ENCODE data around the gene CDK4.
A peak's percentile ranks its signal among the peaks of the same experiment; 100 is the strongest.

The CDK4 gene

DNA sequence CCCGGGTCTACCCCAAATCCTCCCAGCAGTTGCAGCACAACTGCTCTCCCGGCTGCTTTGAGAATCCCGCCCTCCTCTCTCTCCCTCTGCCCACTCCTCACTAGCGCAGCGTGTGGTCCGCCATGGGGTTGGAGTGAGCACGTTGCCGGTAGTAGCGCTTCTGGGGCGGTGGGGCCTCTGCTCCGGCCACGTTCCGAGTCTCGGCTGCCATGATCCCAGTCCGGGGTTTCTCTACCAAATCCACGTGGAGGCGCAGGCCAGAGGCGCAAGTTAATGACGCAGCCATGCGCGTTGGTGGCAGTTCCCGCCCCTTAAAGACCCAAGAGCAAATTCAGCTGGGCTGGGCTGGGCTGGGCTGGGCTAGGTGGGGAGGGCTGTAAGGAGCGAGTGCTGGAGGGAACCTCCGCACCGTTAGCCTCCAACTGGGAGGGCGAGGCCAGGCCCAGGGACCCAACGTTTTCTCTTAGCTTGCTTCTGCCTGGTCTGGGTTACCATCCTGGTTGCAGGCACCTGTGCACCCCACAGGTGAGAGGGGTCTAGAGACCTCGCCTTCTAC, 19.8 kb upstream of the CDK4 start, which contains the start of gene METTL1:
Gene METTL1 (minus strand): TSS at position 233 of the 556 bp plus-strand sequence. CDS start 22 bp downstream, at position 211.
- DNase-seq: peak; percentile 98

DNA sequence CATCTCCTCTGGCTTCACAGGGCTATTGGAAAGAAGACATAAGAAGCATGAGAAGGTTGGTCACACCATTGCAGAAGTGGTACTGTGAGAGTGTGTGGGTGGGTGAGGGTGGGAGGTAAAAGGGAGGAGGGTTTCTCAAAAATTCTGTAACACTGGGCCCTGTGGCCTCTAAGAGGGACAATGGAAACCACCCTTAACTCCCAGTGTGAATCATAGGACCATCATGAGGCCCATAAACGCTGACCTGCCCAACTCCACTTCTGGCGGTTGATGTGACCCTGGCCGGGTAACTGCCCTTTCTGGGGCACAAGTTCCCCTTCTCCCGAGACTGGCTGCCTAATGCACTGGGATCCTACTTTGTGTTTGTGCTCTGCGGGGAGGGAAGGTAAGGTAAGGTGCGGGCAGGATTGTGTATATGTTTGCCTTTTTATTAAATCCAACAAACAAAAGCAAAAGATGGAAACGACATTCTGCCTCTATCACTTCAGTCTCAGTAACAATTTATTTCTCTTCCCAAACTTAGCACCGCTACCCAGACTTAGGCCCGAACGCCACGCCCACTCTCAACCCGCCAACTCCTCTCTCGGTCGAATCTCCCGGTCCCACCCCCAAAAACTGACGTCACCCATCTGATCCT, 19.2 kb upstream of the CDK4 start:
- DNase-seq: peak; percentile 93

DNA sequence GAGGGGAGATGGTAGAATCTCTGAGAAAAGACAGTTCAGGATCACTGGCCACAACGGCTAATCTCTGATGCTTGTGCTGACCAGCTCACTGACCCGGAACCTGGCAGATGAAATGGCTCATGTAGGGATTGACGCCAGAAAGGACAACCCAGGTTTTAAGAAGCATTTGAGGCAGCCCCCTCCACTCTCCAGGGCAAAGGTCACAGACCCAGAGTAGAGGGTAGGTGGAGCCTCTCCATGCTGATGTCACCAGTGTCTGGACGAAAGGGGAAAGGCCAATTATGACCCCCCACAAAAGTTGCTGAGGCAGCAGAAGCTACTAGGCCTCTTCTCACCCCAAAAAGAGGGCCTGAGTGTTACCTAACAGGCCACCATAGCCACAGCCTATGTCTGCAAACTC, 18.6 kb upstream of the CDK4 start:
- no peak for DNase-seq

DNA sequence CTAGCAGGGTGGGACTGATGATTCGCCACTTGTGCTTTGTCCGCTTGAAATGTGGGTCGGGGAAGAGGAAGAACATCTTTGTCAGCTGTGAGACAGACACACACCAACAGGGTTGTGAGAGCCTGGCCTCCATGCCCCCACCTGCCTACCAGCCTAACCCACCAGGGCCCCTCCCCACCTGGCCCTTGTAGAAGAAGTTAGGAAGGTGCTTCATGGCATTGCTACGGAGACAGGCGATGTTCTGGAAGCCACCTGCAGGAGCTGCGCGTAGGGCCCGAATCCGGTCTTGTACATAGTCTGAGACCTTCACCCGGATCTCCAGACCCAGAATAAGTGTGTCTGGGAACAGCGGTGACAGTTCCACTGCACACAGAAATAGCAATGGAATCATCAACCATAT, 17.5 kb upstream of the CDK4 start:
- DNase-seq: no peak

DNA sequence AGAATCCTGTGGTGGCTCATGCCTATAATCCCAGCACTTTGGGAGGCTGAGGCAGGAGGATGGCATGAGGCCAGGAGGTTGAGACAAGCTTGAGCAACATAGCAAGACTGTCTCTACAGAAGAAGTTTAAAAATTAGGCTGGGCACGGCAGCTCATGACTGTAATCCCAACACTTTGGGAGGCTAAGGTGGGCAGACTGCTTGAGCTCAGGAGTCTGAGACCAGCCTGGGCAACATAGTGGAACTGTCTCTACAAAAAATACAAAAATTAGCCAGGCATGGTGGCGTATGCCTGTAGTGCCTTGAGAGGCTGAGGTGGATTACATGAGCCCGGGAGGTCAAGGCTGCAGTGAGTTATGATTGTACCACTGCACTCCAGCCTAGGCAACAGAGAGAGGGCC, 15.8 kb upstream of the CDK4 start:
- no peak for DNase-seq

DNA sequence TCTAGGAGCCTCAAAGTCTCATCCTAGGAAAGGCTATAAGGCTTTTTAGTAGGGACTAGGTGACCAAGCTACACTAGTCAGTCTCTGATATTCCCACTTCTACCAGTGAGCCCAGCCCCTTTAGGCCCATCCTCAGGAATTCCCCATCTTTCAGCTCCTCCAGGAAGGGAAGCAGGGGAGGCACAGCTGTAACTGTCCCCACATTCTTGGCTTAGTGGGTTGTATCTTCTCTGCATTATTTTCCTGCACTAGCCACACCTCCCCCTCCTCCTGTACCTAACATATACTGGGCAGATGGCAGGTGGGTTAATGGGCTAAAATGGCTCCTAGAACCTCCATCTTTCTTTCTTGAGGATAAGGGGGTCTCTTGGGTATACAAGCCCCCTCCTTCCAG, 15.2 kb upstream of the CDK4 start:
- DNase-seq: no peak

DNA sequence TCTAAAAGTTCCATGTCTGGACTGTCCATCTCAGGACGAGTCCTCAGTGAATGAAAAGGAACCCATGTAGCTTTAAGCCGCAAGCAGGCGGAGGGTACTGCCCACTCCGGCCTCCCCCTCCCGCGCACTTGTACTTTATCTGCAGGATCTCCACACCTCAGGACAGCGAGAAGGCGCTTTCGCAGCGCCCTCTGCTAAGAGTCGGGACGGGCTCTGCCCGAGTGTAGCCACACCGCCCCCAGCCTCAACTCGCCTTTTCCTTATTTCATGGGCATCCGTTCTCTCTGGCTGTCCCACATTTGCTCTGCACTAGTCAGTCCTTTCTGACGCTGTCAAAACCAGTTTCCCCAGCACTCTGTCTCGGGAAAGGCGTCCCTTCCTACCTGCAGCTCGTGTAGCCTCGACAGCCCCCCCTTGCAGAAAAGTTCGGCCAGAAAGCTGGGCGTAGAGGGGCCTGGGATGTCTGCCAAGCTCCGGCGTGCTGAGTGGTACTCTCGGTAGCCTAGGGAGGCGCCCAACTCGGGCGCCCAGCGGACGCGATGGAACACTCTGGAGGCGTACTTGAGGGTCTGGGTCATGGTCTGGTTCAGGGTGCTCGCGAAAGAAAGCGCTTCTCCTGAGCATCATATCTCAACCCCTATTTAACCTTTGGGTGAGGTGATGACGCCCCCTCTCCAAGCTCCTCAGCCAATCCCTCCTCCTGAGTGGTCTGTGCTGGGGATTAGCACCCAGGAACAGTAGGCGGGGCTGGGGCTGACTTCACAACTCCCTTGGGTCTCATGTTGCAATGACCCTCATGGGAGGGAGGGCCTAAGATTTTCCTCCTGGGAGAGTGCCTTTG, 14.6 kb upstream of the CDK4 start, which contains the start of gene CYP27B1:
Gene CYP27B1 (minus strand): TSS at position 615 of the 841 bp plus-strand sequence. CDS start 37 bp downstream, at position 578.
- peak; percentile 53 for DNase-seq

DNA sequence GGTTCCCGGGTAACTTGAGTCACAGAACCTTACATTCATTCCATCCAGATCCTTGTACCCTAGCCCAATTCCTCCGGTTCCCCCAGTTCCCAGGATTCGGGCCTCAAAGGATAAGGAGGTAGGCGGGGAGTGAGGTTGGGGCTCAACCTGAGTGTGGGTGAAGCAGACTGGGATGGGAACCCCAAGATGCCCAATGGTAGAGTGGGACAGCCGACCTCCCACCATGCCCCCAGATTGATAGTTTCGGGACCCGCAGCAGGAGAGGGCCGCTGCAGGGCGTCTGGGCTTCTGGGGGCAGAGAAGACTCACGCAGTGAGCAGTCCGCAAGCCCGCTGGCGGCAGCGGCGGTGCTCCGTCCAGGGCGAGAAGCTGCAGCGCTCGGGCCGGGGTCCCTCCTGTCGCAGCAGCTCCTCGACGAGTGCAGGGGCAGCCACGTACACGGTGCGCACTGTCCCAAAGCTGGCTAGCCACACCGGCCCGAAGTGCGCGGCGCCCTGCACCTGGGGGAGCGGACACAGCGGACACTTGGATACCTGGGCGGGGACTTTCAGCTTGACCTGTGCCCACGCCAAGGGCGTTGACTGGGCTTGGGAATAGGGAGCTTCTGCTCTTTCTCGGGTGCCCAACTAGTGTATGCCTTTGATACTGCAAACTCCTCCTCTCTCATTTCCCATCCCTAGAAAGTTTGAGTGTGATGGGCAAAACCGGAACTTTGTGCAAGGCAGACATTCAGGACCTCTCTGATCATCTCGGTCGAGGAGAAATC, 13.8 kb upstream of the CDK4 start:
- peak; percentile 28 for DNase-seq

DNA sequence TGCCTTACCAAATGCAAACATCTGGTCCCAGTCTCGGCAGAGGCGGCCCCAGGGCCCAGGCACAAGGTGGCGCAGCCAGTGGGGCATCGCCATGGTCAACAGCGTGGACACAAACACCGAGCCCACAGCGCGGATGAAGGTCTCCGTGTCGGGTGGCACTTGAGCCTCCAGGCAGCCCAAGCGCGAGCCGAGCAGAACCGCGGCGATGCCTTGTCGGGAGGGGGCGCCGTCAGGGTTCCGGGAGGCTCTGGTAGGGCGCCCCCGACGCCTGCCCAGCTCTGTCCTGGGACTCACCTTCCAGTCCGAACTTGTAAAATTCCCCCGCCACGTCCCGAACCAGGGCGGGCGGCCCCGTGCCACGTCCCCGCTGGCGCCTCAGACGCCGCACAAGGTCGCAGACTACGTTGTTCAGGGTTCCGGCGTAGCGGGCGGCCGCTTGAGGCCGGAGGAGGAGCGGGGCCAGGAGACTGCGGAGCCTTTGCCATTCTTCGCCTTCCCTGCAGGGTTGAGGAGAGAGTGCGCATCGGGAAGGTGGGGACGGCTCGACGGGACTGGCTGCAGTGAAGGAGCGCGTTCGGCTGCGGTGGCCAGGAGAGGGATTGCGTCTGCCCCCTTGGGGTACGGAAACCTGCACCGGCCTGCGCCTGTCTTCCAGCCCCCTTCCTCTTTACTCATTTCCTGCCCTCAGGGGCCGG, 13.0 kb upstream of the CDK4 start:
- peak; percentile 66 for DNase-seq

DNA sequence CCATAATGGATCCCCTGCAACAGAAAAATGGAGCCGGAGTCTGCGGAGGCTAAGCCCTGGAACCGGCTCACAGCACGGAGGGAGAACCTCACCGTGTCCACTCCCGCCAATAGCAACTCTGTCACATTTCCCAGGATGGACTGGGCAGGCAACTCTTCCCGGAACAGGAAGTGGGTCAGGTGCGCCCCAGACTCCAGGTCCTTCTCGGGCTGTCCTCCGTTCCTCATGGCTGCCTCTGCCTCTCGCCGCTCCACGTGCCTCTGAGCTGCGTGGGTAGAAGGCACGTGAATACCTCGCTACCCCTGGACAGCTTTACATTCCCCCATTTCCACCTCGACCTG, 12.5 kb upstream of the CDK4 start:
- DNase-seq: peak; percentile 61

DNA sequence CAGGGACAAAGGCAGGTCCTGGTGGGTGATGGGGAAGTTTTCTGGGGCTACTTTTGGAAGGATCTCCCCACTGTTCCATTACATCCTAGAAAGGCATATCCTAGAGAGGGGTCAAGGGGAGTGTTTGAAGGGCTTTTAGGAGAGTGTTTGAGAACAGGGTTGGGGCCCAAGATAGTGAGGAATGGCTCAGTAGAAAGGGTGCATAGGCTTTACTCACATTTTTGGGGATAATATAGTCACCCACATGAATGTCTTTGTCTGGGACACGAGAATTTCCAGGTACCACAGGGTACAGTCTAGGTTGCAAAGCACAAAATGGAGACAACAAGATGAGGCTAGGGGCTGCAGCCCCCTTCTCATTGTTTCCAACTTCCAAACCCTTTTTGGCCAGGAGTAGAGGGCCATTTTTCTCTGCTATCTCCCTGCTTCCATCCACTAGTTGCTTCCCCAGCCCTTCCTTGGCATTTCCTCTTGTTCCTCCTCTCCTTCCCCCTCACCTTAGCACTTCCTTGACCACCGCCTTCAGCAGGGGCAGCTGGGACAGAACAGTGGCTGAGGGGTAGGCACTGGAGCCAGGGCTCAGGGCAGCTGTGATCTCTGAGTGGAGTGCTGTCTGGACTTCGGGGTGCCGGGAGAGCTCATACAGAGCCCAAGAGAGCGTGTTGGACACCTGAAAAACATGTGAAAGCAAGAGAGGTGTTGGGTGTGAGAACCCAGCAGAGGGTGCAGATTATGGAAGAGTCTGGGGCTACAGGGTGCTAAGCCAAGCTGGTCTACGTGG, 12.0 kb upstream of the CDK4 start:
- DNase-seq: no peak

DNA sequence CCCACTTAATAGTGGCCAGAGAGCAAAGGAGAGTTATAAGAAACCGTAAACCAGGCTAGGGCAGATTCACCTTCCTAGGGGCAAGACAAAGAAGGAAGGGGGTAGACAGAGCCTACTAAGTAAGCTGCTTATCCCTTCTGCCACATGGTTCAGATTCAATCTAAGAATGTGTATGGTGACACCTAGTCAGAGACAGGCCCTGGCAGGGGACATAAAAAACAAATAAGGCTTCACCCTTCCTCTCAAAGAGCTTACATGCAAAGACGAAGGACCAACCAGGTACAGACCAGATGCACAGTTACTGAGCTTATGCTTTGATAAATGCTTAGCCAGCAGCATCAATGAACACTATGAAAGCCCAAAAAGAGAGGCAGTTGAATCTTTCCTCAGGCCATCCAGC, 10.4 kb upstream of the CDK4 start:
- DNase-seq: no peak

DNA sequence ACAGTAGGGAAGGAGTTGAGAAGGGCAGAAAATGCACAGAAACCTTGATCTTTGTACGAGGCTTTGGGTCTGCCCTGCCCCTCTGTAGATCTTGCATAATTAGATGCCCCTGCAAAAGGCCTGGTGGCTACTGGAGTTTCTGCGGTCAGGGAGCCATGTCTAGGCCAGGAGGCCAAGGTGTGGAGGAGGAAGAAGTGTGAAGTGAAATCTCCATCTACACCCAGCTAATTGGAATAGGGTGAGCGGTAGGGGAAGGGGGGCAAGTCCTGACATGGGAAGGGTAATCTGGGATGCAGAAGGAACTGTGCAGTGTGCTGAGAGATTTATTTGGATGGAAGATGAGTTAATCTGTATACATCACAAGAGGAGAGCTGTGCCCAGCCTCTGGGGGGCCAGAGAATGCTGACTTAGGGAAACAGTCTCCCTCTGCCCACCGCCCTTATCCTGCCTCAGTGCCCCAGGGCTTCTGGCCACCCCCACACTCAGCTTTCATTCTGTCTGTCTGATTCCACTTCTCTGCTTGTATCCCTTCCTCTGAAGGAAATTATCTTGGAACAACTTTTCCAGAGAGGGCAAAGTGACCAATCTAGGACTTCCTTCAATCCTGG, 9.4 kb upstream of the CDK4 start:
- DNase-seq: no peak

DNA sequence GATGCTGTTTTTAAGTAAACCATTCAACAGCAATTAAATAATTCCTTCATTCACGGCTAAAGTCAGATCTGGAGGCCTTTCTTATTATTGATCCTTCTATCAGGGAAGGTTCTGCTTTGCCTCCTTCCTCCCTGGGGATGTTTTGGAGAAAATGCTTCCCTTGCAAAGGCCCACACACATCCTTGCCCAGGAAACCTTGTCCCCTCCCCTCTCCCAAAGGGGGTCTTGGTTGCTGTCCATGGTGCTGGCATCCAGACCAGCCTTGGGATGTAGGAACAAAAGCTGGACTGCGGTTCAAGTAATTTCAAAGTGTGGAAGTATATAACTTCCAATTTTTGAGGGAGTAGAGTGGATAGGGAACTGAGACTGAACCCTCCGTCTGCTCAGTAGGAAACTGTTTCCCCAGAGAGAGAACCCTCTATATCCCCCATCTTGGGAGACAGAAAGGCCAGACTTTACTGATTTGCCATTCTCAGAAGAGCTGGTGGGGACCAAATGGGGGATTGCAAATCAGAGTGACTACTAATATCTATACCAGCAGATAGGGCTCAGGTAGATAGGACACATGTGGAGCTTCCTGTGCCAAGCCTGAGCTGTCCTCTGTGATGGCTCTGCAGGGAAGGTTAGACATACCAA, 8.4 kb upstream of the CDK4 start:
- DNase-seq: no peak

DNA sequence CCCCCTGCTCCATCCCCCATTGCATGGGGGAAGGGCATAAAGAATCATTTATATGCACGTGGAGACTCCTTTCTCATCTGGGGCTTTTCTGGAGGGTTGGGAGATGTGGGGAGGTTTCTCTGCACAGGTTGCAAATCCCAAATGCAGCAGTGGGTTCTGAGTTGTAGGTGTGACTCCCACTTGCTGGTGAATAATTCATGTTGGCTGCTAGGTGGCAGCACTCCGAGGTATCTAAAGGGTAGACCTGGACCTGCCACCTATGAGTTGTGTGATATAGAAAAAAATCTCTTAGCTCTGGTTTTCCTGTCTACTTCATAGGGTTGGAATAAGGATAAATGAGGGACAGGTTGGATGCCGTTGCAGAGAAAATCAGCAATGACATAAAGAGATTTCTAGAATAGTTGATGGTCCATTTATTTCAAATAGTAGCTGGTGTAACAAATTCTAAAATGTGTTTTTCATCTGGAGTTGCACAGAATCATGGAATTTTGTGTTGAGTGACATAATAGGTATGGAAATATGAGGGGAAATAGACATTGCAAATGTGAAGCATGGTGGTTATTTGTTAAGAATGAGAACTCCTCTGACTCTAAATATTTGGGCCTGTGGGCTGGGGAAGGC, 7.4 kb upstream of the CDK4 start:
- peak; percentile 54 for DNase-seq

DNA sequence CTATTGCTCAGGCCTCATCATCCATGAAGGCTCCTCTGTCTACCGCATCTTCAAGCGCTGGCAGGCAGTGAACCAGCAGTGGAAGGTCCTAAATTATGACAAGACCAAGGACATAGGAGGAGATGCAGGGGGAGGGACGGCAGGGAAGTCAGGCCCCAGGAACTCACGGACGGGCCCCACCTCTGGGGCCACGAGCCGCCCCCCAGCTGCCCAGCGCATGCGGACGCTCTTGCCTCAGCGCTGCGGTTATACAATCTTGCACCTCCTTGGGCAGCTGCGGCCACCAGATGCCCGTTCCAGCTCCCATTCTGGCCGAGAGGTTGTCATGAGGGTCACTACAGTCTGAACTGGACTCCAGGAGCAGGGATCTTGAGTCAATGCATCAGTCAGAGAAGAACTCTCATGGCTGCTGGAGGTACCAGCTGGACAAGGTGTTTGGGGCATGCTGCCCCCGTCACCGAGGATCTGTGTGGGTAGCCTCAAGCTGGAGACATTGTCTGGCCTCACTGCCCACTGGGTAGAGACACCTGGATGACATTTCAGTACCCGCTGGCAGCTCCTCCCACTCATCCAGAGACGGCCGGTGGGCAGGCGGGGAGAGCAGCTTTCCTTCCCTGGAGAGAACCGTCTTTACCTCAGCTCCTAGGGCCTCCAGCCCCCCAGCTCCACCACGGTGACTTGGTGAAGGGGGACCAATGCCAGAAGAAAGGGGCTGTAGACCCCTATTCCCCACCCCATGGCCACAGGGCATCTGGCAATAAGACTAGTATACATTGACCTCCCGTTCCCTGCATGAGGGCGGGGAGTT, 6.6 kb upstream of the CDK4 start:
- DNase-seq: no peak

DNA sequence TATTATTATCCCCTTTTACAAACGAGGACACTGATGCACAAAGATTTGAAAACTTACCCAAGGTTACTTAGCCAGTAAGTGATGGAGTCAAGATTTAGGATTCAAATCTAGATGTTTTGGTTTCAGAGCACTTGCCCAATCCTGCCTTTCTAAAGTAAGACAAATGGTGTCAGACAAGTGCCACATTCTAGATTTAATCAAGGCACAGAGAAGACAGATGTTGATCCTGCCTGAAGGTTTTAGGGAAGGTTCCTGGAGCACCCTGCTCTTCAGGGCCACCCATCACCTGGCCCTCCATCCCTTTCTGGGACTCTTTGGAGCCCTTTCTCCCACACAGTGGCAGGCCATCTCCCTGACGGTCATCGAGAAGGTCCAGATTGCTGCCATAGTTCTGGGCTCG, 5.7 kb upstream of the CDK4 start:
- no peak for DNase-seq

DNA sequence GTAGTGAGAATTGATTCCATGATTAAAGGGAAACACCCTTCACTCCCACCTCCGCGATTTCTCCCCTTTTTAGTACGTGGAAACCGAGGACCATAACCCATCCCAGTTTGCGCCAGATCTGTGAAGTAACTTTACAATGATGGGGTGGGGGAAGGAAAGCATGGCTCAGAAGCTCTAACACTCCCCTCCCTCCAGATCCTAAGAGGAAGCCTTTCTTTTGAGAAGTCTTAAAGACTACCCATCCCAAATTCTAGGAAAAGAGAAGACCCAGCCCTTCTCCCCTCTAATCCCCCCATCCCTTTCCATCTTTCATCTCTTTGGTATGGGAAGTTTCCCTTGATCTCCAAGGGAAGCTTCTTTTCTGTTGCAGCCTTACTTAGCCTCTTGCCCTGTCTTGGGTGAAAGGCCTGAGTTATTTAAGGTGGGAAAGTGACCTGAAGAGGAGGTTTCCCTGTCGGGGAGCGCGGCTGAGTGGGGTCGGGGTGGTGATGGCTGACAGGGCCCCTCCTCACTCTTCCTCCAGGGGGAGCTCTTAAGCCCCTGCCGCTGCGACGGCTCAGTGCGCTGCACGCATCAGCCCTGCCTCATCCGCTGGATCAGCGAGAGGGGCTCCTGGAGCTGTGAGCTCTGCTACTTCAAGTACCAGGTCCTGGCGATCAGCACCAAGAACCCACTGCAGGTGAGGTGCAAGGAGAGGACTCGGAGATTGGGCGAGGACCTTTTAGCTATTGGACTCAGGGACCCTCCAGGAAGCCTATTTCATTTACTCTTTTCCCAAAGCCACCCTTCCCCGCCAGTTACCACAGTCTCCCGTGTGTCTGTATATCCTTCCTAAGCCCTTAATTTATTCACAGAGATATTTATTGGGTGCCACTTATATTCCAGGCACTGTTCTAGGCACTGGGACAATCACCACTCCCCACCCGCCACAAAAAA, 4.6 kb upstream of the CDK4 start:
- DNase-seq: peak; percentile 68

All from NCI-H69 (cell line).